ENCODE results near the gene ANO10.

- TF ChIP-seq ZNF274 (IDR thresholded peaks at IDR 0.05; ENCODE audit: low read depth, low read length) = no peak
- no peak for TF ChIP-seq YY1 (IDR thresholded peaks at IDR 0.05; ENCODE audit: insufficient read depth, insufficient read length)
- no peak for TF ChIP-seq SUZ12 (IDR thresholded peaks at IDR 0.05; ENCODE audit: extremely low read depth, insufficient read depth, insufficient read length)
Observed at GRCh38 chr3:43363621-43364266, 258.1 kb downstream of the ANO10 start.

Data from NT2/D1 (cell line).